ENCODE data around the gene TPRKB. TPM values are rescaled to one million over a fixed set of nuclear protein-coding genes. Genes with fewer than 3 reads are reported as not detected.

The TPRKB gene
- total and polyA plus RNA-seq, 9 of the 15 experiments (the other 6 are each of a cell fraction or from before 2014, with no cell fraction given) = 55.6 to 250 (median 112) TPM

DNA sequence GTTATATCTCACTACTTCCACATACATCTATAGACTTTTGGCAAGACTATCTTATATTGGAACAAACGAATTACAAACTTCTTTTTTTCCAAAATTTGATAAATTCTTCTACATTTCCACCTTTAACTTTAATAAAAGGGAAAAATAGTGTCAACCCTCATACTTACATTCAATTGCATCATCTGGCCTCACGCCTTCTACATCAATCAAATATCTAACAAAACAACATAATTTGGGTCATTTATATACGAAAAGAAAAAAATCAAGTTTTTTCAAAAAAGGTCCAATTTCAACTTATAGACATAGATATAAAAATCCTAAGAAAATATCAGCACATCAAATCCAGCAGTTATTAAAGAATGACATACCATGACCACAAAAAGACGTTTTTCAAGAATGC lies 29.8 kb upstream of the TPRKB start (continued):
- 0 out of 2 replicates have a peak, but pooled peaks have one; percentile 27 for TF ChIP-seq ATF7 (IDR thresholded peaks at IDR 0.05)
- no peak for TF ChIP-seq CREBBP (IDR thresholded peaks at IDR 0.05; ENCODE audit: low read depth, low read length)
- TF ChIP-seq, protein P1, sequence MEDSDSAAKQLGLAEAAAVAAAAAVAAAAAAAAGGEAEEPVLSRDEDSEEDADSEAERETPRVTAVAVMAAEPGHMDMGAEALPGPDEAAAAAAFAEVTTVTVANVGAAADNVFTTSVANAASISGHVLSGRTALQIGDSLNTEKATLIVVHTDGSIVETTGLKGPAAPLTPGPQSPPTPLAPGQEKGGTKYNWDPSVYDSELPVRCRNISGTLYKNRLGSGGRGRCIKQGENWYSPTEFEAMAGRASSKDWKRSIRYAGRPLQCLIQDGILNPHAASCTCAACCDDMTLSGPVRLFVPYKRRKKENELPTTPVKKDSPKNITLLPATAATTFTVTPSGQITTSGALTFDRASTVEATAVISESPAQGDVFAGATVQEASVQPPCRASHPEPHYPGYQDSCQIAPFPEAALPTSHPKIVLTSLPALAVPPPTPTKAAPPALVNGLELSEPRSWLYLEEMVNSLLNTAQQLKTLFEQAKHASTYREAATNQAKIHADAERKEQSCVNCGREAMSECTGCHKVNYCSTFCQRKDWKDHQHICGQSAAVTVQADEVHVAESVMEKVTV (CRISPR knock-in tag; IDR thresholded peaks at IDR 0.05) = no peak
- TF ChIP-seq, protein P2, sequence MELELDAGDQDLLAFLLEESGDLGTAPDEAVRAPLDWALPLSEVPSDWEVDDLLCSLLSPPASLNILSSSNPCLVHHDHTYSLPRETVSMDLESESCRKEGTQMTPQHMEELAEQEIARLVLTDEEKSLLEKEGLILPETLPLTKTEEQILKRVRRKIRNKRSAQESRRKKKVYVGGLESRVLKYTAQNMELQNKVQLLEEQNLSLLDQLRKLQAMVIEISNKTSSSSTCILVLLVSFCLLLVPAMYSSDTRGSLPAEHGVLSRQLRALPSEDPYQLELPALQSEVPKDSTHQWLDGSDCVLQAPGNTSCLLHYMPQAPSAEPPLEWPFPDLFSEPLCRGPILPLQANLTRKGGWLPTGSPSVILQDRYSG (tag; conservative IDR thresholded peaks at IDR 0.05; ENCODE audit: low read depth) = no peak
- no peak for TF ChIP-seq GATAD2B (IDR thresholded peaks at IDR 0.05; ENCODE audit: borderline replicate concordance)
- no peak for TF ChIP-seq CEBPG (CRISPR knock-in tag; IDR thresholded peaks at IDR 0.05)
- TF ChIP-seq CEBPG (tag; conservative IDR thresholded peaks at IDR 0.05 in 1 of 2, IDR thresholded peaks at IDR 0.05 in 1 of 2) = peak; percentile 55 to 85; a peak in 3 of 4 replicates
- TF ChIP-seq, protein P3, sequence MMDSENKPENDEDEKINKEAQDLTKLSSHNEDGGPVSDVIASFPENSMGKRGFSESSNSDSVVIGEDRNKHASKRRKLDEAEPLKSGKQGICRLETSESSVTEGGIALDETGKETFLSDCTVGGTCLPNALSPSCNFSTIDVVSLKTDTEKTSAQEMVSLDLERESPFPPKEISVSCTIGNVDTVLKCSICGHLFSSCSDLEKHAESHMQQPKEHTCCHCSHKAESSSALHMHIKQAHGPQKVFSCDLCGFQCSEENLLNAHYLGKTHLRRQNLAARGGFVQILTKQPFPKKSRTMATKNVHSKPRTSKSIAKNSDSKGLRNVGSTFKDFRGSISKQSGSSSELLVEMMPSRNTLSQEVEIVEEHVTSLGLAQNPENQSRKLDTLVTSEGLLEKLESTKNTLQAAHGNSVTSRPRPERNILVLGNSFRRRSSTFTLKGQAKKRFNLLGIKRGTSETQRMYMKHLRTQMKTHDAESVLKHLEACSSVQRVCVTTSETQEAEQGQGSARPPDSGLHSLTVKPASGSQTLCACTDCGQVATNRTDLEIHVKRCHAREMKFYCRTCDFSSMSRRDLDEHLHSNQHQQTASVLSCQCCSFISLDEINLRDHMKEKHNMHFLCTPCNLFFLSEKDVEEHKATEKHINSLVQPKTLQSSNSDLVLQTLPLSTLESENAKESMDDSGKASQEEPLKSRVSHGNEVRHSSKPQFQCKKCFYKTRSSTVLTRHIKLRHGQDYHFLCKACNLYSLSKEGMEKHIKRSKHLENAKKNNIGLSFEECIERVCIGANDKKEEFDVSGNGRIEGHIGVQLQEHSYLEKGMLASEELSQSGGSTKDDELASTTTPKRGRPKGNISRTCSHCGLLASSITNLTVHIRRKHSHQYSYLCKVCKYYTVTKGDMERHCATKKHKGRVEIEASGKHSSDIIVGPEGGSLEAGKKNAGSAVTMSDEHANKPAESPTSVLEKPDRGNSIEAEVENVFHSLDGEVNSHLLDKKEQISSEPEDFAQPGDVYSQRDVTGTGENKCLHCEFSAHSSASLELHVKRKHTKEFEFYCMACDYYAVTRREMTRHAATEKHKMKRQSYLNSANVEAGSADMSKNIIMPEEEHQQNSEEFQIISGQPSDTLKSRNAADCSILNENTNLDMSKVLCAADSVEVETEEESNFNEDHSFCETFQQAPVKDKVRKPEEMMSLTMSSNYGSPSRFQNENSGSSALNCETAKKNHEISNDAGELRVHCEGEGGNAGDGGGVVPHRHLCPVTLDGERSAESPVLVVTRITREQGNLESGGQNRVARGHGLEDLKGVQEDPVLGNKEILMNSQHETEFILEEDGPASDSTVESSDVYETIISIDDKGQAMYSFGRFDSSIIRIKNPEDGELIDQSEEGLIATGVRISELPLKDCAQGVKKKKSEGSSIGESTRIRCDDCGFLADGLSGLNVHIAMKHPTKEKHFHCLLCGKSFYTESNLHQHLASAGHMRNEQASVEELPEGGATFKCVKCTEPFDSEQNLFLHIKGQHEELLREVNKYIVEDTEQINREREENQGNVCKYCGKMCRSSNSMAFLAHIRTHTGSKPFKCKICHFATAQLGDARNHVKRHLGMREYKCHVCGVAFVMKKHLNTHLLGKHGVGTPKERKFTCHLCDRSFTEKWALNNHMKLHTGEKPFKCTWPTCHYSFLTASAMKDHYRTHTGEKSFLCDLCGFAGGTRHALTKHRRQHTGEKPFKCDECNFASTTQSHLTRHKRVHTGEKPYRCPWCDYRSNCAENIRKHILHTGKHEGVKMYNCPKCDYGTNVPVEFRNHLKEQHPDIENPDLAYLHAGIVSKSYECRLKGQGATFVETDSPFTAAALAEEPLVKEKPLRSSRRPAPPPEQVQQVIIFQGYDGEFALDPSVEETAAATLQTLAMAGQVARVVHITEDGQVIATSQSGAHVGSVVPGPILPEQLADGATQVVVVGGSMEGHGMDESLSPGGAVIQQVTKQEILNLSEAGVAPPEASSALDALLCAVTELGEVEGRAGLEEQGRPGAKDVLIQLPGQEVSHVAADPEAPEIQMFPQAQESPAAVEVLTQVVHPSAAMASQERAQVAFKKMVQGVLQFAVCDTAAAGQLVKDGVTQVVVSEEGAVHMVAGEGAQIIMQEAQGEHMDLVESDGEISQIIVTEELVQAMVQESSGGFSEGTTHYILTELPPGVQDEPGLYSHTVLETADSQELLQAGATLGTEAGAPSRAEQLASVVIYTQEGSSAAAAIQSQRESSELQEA (IDR thresholded peaks at IDR 0.05; ENCODE audit: low read depth) = no peak
- TF ChIP-seq BCL6 (CRISPR knock-in tag; IDR thresholded peaks at IDR 0.05) = no peak
- TF ChIP-seq CREM (IDR thresholded peaks at IDR 0.05; ENCODE audit: low read depth) = no peak
- TF ChIP-seq, protein P4, sequence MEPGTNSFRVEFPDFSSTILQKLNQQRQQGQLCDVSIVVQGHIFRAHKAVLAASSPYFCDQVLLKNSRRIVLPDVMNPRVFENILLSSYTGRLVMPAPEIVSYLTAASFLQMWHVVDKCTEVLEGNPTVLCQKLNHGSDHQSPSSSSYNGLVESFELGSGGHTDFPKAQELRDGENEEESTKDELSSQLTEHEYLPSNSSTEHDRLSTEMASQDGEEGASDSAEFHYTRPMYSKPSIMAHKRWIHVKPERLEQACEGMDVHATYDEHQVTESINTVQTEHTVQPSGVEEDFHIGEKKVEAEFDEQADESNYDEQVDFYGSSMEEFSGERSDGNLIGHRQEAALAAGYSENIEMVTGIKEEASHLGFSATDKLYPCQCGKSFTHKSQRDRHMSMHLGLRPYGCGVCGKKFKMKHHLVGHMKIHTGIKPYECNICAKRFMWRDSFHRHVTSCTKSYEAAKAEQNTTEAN (CRISPR knock-in tag; IDR thresholded peaks at IDR 0.05) = no peak
- no peak for TF ChIP-seq ARNT (IDR thresholded peaks at IDR 0.05)
- TF ChIP-seq HDAC8 (tag; IDR thresholded peaks at IDR 0.05) = no peak
- TF ChIP-seq CXXC5 (CRISPR knock-in tag; IDR thresholded peaks at IDR 0.05) = 0 out of 2 replicates have a peak, but pooled peaks have one; percentile 8
- no peak for TF ChIP-seq CHD4 (IDR thresholded peaks at IDR 0.05; ENCODE audit: insufficient read depth, insufficient replicate concordance, low read depth, low read length, poor library complexity, severe bottlenecking)
- no peak for TF ChIP-seq HOXB6 (CRISPR knock-in tag; IDR thresholded peaks at IDR 0.05; ENCODE audit: borderline replicate concordance)
- TF ChIP-seq PYGO2 (tag; IDR thresholded peaks at IDR 0.05) = no peak

Measured in K562 (cell line).